ENCODE results near the gene CHST15. TPM values are rescaled to one million over a fixed set of nuclear protein-coding genes. Genes with fewer than 3 reads are reported as not detected.

Gene CHST15
- total and polyA plus RNA-seq, 2 of the 13 experiments (the other 11 are each of a cell fraction or from before 2014, with no cell fraction given), result 1.4 to 94.7 TPM

GRCh38 chr10:124048371-124049290 is 44.8 kb downstream of the CHST15 start (continued):
- TF ChIP-seq LRRFIP1 (CRISPR knock-in tag; conservative IDR thresholded peaks at IDR 0.05), result no peak
- TF ChIP-seq ZNF615 (CRISPR knock-in tag; IDR thresholded peaks at IDR 0.05; ENCODE audit: borderline replicate concordance), result no peak
- no peak for TF ChIP-seq U2AF1 (optimal IDR thresholded peaks at IDR 0.05; ENCODE audit: low read depth, low read length)
- no peak for TF ChIP-seq ZNF891 (CRISPR knock-in tag; IDR thresholded peaks at IDR 0.05)
- peak; percentile 84 for TF ChIP-seq NCOR1 (IDR thresholded peaks at IDR 0.05; ENCODE audit: borderline replicate concordance, low read length)
- peak; percentile 66 for TF ChIP-seq ZNF605 (CRISPR knock-in tag; IDR thresholded peaks at IDR 0.05)
- no peak for TF ChIP-seq ZNF230 (CRISPR knock-in tag; IDR thresholded peaks at IDR 0.05)
- TF ChIP-seq ZNF580 (CRISPR knock-in tag; IDR thresholded peaks at IDR 0.05; ENCODE audit: borderline replicate concordance, low read depth), result no peak
- no peak for TF ChIP-seq KDM5A (IDR thresholded peaks at IDR 0.05; ENCODE audit: borderline replicate concordance, low read length)
- TF ChIP-seq ZNF577 (CRISPR knock-in tag; IDR thresholded peaks at IDR 0.05; ENCODE audit: borderline replicate concordance, low read depth), result no peak
- 0 out of 2 replicates have a peak, but pooled peaks have one; percentile 10 for TF ChIP-seq ZNF629 (CRISPR knock-in tag; conservative IDR thresholded peaks at IDR 0.05)
- no peak; the same call in 1 of the 2 replicates for TF ChIP-seq ARID3A (IDR thresholded peaks at IDR 0.05; ENCODE audit: low read depth, low read length)
- TF ChIP-seq ZNF574 (CRISPR knock-in tag; IDR thresholded peaks at IDR 0.05), result peak; percentile 28; the same call in 1 of the 2 replicates
- TF ChIP-seq TFDP2 (CRISPR knock-in tag; IDR thresholded peaks at IDR 0.05), result no peak
- peak; percentile 84 for TF ChIP-seq GATAD2A (CRISPR knock-in tag; IDR thresholded peaks at IDR 0.05)
- TF ChIP-seq GZF1 (CRISPR knock-in tag; IDR thresholded peaks at IDR 0.05), result no peak
- TF ChIP-seq TMF1 (CRISPR knock-in tag; IDR thresholded peaks at IDR 0.05; ENCODE audit: low read depth), result no peak
- no peak for TF ChIP-seq ZBTB20 (CRISPR knock-in tag; IDR thresholded peaks at IDR 0.05; ENCODE audit: borderline replicate concordance, low read depth)

Data from HepG2 (cell line).